HCT116 (cell line): ENCODE data around the gene TRAF3IP1.

Experiments used
- ELF1 ChIP-seq: IDR thresholded peaks from 2 replicates; pipeline ENCODE4 v1.6.1; 2012; ENCODE audit warnings: low read depth, borderline replicate concordance
- EZH2phosphoT487 ChIP-seq: fragments of 200-600 bp; IDR thresholded peaks from 2 replicates; pipeline ENCODE4 v1.6.1; 2018; ENCODE audit warnings: antibody characterized with exemption, borderline replicate concordance
- FOSL1 ChIP-seq: IDR thresholded peaks from 2 replicates; pipeline ENCODE4 v1.6.1; 2012; ENCODE audit warnings: low read depth
- MAX ChIP-seq: IDR thresholded peaks from 2 replicates; pipeline ENCODE4 v1.6.1; 2012
- POLR2A ChIP-seq: IDR thresholded peaks from 2 replicates; pipeline ENCODE4 v1.7.0; 2011; ENCODE audit warnings: borderline replicate concordance; ENCODE audit not compliant: insufficient read depth, insufficient read length; ENCODE audit errors: extremely low read depth
- POLR2AphosphoS5 ChIP-seq: IDR thresholded peaks from 2 replicates; pipeline ENCODE4 v1.6.1; 2011; ENCODE audit warnings: mild to moderate bottlenecking, low read depth, low read length, moderate library complexity
- SP1 ChIP-seq: IDR thresholded peaks from 2 replicates; pipeline ENCODE4 v1.6.1; 2012; ENCODE audit warnings: low read depth
- SRF ChIP-seq: IDR thresholded peaks from 2 replicates; pipeline ENCODE4 v1.6.1; 2012; ENCODE audit warnings: low read depth
- TCF7L2 ChIP-seq: IDR thresholded peaks from 2 replicates; pipeline ENCODE4 v1.7.0; 2011; ENCODE audit warnings: borderline replicate concordance, inconsistent platforms; ENCODE audit not compliant: insufficient read depth, insufficient read length; ENCODE audit errors: extremely low read depth
- TF ChIP-seq, protein P1 (sequence below), 3 experiments: fragments of 200-600 bp in 1 of 3; sonication (generic) in 1 of 3; IDR thresholded peaks in 2 of 3; conservative IDR thresholded peaks in 1 of 3; 2 replicates each; pipeline ENCODE4 v1.5.1; 2012 to 2017; ENCODE audit warnings: low read depth in 2 of 3, low read length in 2 of 3, antibody characterized with exemption in 1 of 3, borderline replicate concordance in 1 of 3, control low read depth in 1 of 3, mild to moderate bottlenecking in 1 of 3, mixed read lengths in 1 of 3, mixed run types in 1 of 3, moderate library complexity in 1 of 3; ENCODE audit not compliant: insufficient read depth in 1 of 3
- TF ChIP-seq, protein P2 (sequence below): IDR thresholded peaks from 2 replicates; pipeline ENCODE4 v1.6.1; 2012; ENCODE audit warnings: low read depth
- TF ChIP-seq, protein P3 (sequence below): IDR thresholded peaks from 2 replicates; pipeline ENCODE4 v1.6.1; 2011; ENCODE audit warnings: mild to moderate bottlenecking, low read length, moderate library complexity; ENCODE audit not compliant: insufficient replicate concordance; ENCODE audit errors: extremely low read depth

DNA sequence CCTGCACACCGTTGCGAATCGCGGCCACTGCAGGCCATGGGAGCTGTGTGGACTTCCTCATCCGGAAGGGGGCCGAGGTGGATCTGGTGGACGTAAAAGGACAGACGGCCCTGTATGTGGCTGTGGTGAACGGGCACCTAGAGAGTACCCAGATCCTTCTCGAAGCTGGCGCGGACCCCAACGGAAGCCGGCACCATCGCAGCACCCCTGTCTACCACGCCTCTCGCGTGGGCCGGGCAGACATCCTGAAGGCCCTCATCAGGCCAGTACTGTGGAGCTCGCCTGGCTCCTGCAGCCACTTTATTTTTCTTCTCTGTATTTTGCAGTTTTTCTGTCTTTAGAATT, 115.4 kb downstream of the TRAF3IP1 start:
- TF ChIP-seq TCF7L2 (no peak), POLR2AphosphoS5 (no peak), POLR2A (no peak), SP1 (no peak), ELF1 (no peak), FOSL1 (no peak), SRF (no peak), EZH2phosphoT487 (no peak), MAX (no peak)
- TF ChIP-seq, protein P1, sequence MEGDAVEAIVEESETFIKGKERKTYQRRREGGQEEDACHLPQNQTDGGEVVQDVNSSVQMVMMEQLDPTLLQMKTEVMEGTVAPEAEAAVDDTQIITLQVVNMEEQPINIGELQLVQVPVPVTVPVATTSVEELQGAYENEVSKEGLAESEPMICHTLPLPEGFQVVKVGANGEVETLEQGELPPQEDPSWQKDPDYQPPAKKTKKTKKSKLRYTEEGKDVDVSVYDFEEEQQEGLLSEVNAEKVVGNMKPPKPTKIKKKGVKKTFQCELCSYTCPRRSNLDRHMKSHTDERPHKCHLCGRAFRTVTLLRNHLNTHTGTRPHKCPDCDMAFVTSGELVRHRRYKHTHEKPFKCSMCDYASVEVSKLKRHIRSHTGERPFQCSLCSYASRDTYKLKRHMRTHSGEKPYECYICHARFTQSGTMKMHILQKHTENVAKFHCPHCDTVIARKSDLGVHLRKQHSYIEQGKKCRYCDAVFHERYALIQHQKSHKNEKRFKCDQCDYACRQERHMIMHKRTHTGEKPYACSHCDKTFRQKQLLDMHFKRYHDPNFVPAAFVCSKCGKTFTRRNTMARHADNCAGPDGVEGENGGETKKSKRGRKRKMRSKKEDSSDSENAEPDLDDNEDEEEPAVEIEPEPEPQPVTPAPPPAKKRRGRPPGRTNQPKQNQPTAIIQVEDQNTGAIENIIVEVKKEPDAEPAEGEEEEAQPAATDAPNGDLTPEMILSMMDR (IDR thresholded peaks at IDR 0.05 in 2 of 3, conservative IDR thresholded peaks at IDR 0.05 in 1 of 3; ENCODE audit: borderline replicate concordance in 1 of 3, insufficient read depth in 1 of 3, low read depth in 2 of 3, low read length in 2 of 3): no peak
- TF ChIP-seq, protein P2, sequence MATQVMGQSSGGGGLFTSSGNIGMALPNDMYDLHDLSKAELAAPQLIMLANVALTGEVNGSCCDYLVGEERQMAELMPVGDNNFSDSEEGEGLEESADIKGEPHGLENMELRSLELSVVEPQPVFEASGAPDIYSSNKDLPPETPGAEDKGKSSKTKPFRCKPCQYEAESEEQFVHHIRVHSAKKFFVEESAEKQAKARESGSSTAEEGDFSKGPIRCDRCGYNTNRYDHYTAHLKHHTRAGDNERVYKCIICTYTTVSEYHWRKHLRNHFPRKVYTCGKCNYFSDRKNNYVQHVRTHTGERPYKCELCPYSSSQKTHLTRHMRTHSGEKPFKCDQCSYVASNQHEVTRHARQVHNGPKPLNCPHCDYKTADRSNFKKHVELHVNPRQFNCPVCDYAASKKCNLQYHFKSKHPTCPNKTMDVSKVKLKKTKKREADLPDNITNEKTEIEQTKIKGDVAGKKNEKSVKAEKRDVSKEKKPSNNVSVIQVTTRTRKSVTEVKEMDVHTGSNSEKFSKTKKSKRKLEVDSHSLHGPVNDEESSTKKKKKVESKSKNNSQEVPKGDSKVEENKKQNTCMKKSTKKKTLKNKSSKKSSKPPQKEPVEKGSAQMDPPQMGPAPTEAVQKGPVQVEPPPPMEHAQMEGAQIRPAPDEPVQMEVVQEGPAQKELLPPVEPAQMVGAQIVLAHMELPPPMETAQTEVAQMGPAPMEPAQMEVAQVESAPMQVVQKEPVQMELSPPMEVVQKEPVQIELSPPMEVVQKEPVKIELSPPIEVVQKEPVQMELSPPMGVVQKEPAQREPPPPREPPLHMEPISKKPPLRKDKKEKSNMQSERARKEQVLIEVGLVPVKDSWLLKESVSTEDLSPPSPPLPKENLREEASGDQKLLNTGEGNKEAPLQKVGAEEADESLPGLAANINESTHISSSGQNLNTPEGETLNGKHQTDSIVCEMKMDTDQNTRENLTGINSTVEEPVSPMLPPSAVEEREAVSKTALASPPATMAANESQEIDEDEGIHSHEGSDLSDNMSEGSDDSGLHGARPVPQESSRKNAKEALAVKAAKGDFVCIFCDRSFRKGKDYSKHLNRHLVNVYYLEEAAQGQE: no peak
- TF ChIP-seq, protein P3, sequence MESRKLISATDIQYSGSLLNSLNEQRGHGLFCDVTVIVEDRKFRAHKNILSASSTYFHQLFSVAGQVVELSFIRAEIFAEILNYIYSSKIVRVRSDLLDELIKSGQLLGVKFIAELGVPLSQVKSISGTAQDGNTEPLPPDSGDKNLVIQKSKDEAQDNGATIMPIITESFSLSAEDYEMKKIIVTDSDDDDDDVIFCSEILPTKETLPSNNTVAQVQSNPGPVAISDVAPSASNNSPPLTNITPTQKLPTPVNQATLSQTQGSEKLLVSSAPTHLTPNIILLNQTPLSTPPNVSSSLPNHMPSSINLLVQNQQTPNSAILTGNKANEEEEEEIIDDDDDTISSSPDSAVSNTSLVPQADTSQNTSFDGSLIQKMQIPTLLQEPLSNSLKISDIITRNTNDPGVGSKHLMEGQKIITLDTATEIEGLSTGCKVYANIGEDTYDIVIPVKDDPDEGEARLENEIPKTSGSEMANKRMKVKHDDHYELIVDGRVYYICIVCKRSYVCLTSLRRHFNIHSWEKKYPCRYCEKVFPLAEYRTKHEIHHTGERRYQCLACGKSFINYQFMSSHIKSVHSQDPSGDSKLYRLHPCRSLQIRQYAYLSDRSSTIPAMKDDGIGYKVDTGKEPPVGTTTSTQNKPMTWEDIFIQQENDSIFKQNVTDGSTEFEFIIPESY: no peak
